GM12878 (cell line): ENCODE results near the gene NSMCE1. TPM values are rescaled to one million over a fixed set of nuclear protein-coding genes. Genes with fewer than 3 reads are reported as not detected.

Experiments used
- ATAC-seq: fragments of 200-7000 bp; cut with Tn5 transposase; 3 replicates; pipeline ENCODE4 v1.9.1; 2020; ENCODE audit warnings: mild to moderate bottlenecking, moderate library complexity
- BruUV-seq: library from RNA; stranded (reverse); fragments of 400-500 nt; replicated peaks from 2 replicates; lab custom pipeline; 2021; lab: Mats Ljungman, UMichigan
- CTCF ChIA-PET: fragments of 300-600 bp; sonication (Branson Sonifier 250); formaldehyde crosslinking; extraction: SDS; loops from one replicate; lab custom pipeline; 2021; ENCODE audit warnings: inconsistent platforms; lab: Yijun Ruan, JAX
- POLR2A ChIA-PET: fragments of 350-600 bp; formaldehyde crosslinking; extraction: SDS; loops from one replicate; lab custom pipeline; 2021; ENCODE audit warnings: inconsistent platforms; lab: Charles Lee
- RAD21 ChIA-PET: fragments of 300-600 bp; sonication (Branson Sonifier 250); formaldehyde crosslinking; loops from one replicate; lab custom pipeline; 2023; ENCODE audit warnings: antibody characterized with exemption; ENCODE audit not compliant: unreplicated experiment; lab: Charles Lee
- SMC1A ChIA-PET: fragments of 300-600 bp; sonication (Branson Sonifier 250); formaldehyde crosslinking; loops from one replicate; lab custom pipeline; 2023; ENCODE audit not compliant: unreplicated experiment, uncharacterized antibody; lab: Charles Lee
- DNase-seq: peaks from one replicate; pipeline ENCODE4 v3.0.0-alpha.2; 2011; ENCODE audit warnings: low read depth, low spot score
- FAIRE-seq: peaks from 3 replicates; lab custom pipeline; 2011; peaks lifted over from hg19 to GRCh38; lab: Jason Lieb, UNC
- H2AFZ ChIP-seq: 2 replicates; pipeline ENCODE4 v1.6.0; 2011; ENCODE audit warnings: low read depth, low read length, control low read depth; ENCODE audit not compliant: control insufficient read depth
- H3K27ac ChIP-seq: 2 replicates; pipeline ENCODE4 v1.5.1; 2011; ENCODE audit warnings: control low read depth; ENCODE audit not compliant: control insufficient read depth, insufficient read depth
- H3K27me3 ChIP-seq, 2 experiments: replicated peaks in 1 of 2; 2 replicates each; pipeline versions ENCODE4 v1.6.0 to v1.6.1; 2011; ENCODE audit warnings: low read length in 1 of 2; ENCODE audit not compliant: control insufficient read depth in 2 of 2, insufficient read depth in 2 of 2
- H3K36me3 ChIP-seq, 2 experiments: 2 replicates each; pipeline ENCODE4 v1.5.1; 2011; ENCODE audit warnings: low read length in 1 of 2; ENCODE audit not compliant: control insufficient read depth in 2 of 2, insufficient read depth in 2 of 2
- H3K4me1 ChIP-seq: 2 replicates; pipeline ENCODE4 v1.6.1; 2011; ENCODE audit warnings: mild to moderate bottlenecking, low read length, moderate library complexity, mixed read lengths; ENCODE audit not compliant: control insufficient read depth, insufficient read depth
- H3K4me2 ChIP-seq: 2 replicates; pipeline ENCODE4 v1.6.0; 2011; ENCODE audit warnings: control low read depth; ENCODE audit not compliant: control insufficient read depth, insufficient read depth
- H3K4me3 ChIP-seq: fragments of 200-600 bp; sonication (generic); 2 replicates; pipeline ENCODE4 v1.5.1; 2016
- H3K79me2 ChIP-seq: 2 replicates; pipeline ENCODE4 v1.6.0; 2011; ENCODE audit warnings: low read length; ENCODE audit not compliant: control insufficient read depth, insufficient read depth
- H3K9ac ChIP-seq: 2 replicates; pipeline ENCODE4 v1.8.0; 2011; ENCODE audit warnings: low read length, control low read depth, mixed read lengths; ENCODE audit not compliant: control insufficient read depth, insufficient read depth
- H3K9me3 ChIP-seq: replicated peaks from 3 replicates; pipeline ENCODE4 v1.5.1; 2011; ENCODE audit warnings: mild to moderate bottlenecking, low read length; ENCODE audit not compliant: control insufficient read depth, insufficient read depth
- H4K20me1 ChIP-seq: 2 replicates; pipeline ENCODE4 v1.6.0; 2011; ENCODE audit not compliant: control insufficient read depth, insufficient read depth
- ATF7 ChIP-seq: fragments of 450-650 bp; IDR thresholded peaks from 2 replicates; pipeline ENCODE4 v1.6.1; 2016; ENCODE audit warnings: low read depth, mild to moderate bottlenecking
- CBX5 ChIP-seq: sonication (generic); IDR thresholded peaks from 2 replicates; pipeline ENCODE4 v1.6.1; 2016; ENCODE audit warnings: low read depth, moderate library complexity, mild to moderate bottlenecking, inconsistent platforms
- FOXM1 ChIP-seq: IDR thresholded peaks from 2 replicates; pipeline ENCODE4 v1.6.1; 2012; ENCODE audit warnings: low read depth, mild to moderate bottlenecking, inconsistent platforms, low read length, moderate library complexity
- IKZF2 ChIP-seq, 2 experiments: fragments of 450-650 bp; IDR thresholded peaks; 2 replicates each; pipeline ENCODE4 v1.6.1; 2017; ENCODE audit warnings: mild to moderate bottlenecking in 2 of 2, moderate library complexity in 2 of 2
- JUNB ChIP-seq: IDR thresholded peaks from 2 replicates; pipeline ENCODE4 v1.6.1; 2016; ENCODE audit warnings: antibody characterized with exemption, mild to moderate bottlenecking
- MTA2 ChIP-seq: fragments of 450-650 bp; IDR thresholded peaks from 2 replicates; pipeline ENCODE4 v1.6.1; 2016; ENCODE audit warnings: low read depth, mild to moderate bottlenecking, moderate library complexity
- NBN ChIP-seq: fragments of 450-650 bp; IDR thresholded peaks from 2 replicates; pipeline ENCODE4 v1.6.1; 2016
- NFIC ChIP-seq: IDR thresholded peaks from 2 replicates; pipeline ENCODE4 v1.6.1; 2012; ENCODE audit warnings: low read depth, mild to moderate bottlenecking, inconsistent platforms, low read length, moderate library complexity
- RUNX3 ChIP-seq: IDR thresholded peaks from 2 replicates; pipeline ENCODE4 v1.6.1; 2012; ENCODE audit warnings: low read length, inconsistent platforms
- whole genome bisulfite sequencing: methylation state at CpG from one replicate; pipeline ENCODE4 v1.1.6; 2016; ENCODE audit warnings: low lambda C conversion rate; ENCODE audit not compliant: insufficient replicate concordance, insufficient coverage; ENCODE audit errors: missing lambda C conversion rate; 5-methylcytosine and 5-hydroxymethylcytosine counted together
- in situ Hi-C: fragments of 300-500 bp; cut with MboI; formaldehyde crosslinking; loops from 9 replicates; pipeline ENCODE4 v1.14.3; 2018; ENCODE audit warnings: mixed read lengths
- intact Hi-C: fragments of 100-400 bp; cut with micrococcal nuclease; formaldehyde crosslinking; loops from one replicate; pipeline ENCODE4 v1.14.2; 2022; ENCODE audit not compliant: unreplicated experiment
- polyA plus RNA-seq, 11 experiments: library from polyadenylated mRNA; depleted of rRNA in 4 of 11; unstranded in 6 of 11; stranded (reverse) in 5 of 11; fragments of >200 nt; fragmentation: Nextera tagmentation in 4 of 11; fragmentation: Illumina TruSeq in 1 of 11; extraction: Ambion mirVana in 4 of 11; extraction: Trizol in 1 of 11; gene quantifications; 1 replicate in 1 of 11; 2 replicates in 10 of 11; pipeline versions ENCODE4 v1.2.1 to v1.2.3, GENCODE V29; 2011 to 2016; ENCODE audit warnings: inconsistent platforms in 2 of 11, missing spikeins in 2 of 11, low read depth in 1 of 11
- total RNA-seq, 4 experiments: library from RNA; depleted of rRNA in 3 of 4; stranded (reverse); fragments of >200 nt in 3 of 4; fragmentation: Illumina TruSeq in 1 of 4; extraction: Trizol in 1 of 4; gene quantifications; 2 replicates each; pipeline versions ENCODE4 v1.2.1 to v1.2.3, GENCODE V29; 2013 to 2021
- TF ChIP-seq, protein P1 (sequence below): fragments of 450-650 bp; formaldehyde crosslinking; IDR thresholded peaks from 2 replicates; pipeline ENCODE4 v1.4.0; 2020; ENCODE audit warnings: mild to moderate bottlenecking, moderate library complexity

NSMCE1 gene
- total and polyA plus RNA-seq, 10 of the 15 experiments (the other 5 are each of a cell fraction or from before 2014, with no cell fraction given), result 54.0 to 214 (median 71.4) TPM

DNA sequence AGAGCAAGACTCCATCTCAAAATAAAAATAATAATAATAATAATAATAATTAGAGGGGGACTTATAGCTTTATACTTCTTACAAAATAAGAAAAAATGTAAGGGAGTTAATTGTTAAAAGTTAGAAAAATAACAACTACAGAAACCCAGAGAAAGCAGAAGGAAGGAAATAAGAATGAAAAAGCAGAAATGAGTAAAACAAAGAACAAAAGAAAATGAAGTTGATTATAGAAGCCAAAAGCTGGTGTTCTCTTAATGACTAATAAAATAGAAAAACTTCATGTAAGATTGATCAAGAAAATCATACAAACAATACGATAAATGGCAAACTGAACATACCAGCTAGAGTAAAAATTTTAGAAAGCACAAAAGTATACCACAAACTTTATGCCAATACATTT is 6.8 kb upstream of the NSMCE1 start:
- RAD21 ChIA-PET, result interaction anchor here (0.6 to 8.9 kb wide), 15 partner anchors 9 to 175 kb away, joined by 3 to 105 read pairs (median 5); partner anchors contain the start of gene IL21R
- Histone ChIP-seq H4K20me1 (no peaks in the 10 kb centered on the region), H3K4me3 (no peak overlapping the region), H3K79me2 (no peaks in the 10 kb centered on the region), H3K4me1 (peaks cover 16% of the 10 kb centered on the region), H3K27me3 (no peaks in the 10 kb centered on the region), H2AFZ (no peak overlapping the region), H3K9me3 (no peaks in the 10 kb centered on the region), H3K27ac (no peak overlapping the region), H3K4me2 (no peak overlapping the region), H3K9ac (no peak overlapping the region), H3K36me3 (no peaks in the 10 kb centered on the region)
- SMC1A ChIA-PET, result interaction anchor here (0.9 to 12.4 kb wide), 13 partner anchors 9 to 130 kb away, joined by 3 to 178 read pairs (median 6); no protein-coding TSS in a partner anchor
- peak; percentile 41 for ATAC-seq
- in situ Hi-C loops, result no loop called here
- intact Hi-C loops, result no loop called here
- TF ChIP-seq IKZF2 (IDR thresholded peaks at IDR 0.05), result peak in 1 of 2 experiments; percentile 36; a peak in 1 of 4 replicates
- TF ChIP-seq ATF7, result peak; percentile 45; the same call in 1 of the 2 replicates
- TF ChIP-seq, protein P1, sequence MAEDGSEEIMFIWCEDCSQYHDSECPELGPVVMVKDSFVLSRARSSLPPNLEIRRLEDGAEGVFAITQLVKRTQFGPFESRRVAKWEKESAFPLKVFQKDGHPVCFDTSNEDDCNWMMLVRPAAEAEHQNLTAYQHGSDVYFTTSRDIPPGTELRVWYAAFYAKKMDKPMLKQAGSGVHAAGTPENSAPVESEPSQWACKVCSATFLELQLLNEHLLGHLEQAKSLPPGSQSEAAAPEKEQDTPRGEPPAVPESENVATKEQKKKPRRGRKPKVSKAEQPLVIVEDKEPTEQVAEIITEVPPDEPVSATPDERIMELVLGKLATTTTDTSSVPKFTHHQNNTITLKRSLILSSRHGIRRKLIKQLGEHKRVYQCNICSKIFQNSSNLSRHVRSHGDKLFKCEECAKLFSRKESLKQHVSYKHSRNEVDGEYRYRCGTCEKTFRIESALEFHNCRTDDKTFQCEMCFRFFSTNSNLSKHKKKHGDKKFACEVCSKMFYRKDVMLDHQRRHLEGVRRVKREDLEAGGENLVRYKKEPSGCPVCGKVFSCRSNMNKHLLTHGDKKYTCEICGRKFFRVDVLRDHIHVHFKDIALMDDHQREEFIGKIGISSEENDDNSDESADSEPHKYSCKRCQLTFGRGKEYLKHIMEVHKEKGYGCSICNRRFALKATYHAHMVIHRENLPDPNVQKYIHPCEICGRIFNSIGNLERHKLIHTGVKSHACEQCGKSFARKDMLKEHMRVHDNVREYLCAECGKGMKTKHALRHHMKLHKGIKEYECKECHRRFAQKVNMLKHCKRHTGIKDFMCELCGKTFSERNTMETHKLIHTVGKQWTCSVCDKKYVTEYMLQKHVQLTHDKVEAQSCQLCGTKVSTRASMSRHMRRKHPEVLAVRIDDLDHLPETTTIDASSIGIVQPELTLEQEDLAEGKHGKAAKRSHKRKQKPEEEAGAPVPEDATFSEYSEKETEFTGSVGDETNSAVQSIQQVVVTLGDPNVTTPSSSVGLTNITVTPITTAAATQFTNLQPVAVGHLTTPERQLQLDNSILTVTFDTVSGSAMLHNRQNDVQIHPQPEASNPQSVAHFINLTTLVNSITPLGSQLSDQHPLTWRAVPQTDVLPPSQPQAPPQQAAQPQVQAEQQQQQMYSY, result no peak
- TF ChIP-seq FOXM1, result peak; percentile 26; the same call in 1 of the 2 replicates
- TF ChIP-seq MTA2, result peak; percentile 85
- peak; percentile 87 for TF ChIP-seq JUNB
- TF ChIP-seq CBX5, result no peak
- TF ChIP-seq NBN, result peak; percentile 47; the same call in 1 of the 2 replicates
- peak; percentile 25; the same call in 1 of the 2 replicates for TF ChIP-seq RUNX3
- peak; percentile 67 for TF ChIP-seq NFIC
- CTCF ChIA-PET, result interaction anchor here (0.7 to 10.7 kb wide), 11 partner anchors 9 to 153 kb away, joined by 3 to 121 read pairs (median 4); partner anchors contain the start of gene IL21R
- DNase-seq, result no peak
- no TSS peak for BruUV-seq
- POLR2A ChIA-PET, result interaction anchor here (0.9 to 5.6 kb wide), 10 partner anchors 10 to 131 kb away, joined by 3 to 34 read pairs (median 4); no protein-coding TSS in a partner anchor
- WGBS, result 3% methylated on average over 1 of the region's 1 CpG
- FAIRE-seq, result peak; percentile 52
